Measurements from ENCODE around the gene CXCL3. TPM values are rescaled to one million over a fixed set of nuclear protein-coding genes. Genes with fewer than 3 reads are reported as not detected.

The CXCL3 gene
- total RNA-seq, 1 donor from 2014 or later: 1.8 TPM

DNA sequence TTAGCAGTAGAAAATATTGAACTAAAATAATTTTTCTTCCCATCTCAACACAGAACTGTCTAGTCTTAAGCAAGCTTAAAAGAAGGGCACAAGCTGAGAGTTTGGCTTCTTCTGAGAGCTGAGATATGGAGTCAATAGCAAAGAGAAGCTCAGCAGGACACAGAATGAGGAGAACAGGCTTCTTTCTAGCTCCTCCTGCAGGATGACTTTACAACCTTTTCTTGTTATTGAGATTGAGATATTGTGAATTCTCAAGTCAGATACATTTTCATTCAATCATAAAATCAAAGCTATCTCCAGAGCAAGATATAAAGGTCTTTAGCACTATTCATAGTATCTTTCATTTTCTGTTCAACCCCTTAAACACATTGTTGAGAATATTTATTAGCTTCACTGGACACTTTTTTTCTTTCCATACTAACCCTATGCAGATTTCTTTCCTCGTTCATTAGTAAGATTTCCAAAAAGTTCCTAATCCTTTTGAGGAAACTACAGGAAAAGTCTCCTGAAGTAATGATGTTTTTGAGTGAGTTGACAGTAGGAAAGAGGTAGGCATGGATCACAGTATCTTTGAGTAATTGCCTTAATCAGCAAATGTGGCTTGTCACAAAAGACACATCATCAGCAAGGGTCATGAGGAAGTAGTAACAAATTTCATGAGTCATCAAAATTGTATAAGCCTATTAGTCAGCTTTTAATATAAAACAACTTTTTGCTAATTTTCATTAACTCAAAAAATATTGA, 17.8 kb upstream of the CXCL3 start:
- DNase-seq (ENCODE audit: low read depth): peak; percentile 8

DNA sequence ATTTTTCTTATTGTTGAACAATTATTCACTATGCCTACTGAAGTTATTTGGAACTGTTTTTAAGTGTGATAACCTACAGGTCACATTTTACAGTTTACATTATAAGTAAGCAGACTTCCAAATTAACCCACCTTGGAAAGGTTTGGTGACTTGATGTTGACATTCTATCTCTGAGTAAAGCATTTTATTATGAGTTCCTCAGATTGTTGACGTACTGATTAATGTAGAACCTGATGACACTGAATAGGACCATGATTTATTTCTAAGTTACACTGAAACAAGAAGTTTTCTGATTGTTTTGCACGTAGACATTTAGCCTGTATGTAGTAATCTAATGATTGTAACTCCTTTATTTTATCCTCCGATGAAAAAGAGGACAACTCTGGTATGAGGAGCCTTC, 17.0 kb upstream of the CXCL3 start:
- no peak for DNase-seq (ENCODE audit: low read depth)

DNA sequence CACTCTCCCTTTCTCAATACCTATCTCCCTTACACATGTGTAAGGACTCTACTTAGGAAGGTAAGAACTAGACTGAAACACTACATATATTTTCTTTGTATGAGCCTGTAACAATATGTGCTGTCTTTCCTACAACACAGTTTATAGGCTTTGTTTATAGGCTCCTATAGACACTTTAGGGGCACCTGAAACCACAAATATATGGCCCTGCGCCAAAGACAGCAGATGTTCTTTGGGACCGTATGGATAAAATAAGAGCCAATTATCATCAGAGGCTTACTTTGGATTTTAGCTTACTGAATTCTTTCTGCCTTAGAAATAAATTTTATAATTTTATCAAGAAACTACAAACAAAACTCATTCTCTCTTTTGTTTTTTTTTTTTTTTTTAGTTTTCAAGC, 16.6 kb upstream of the CXCL3 start:
- DNase-seq (ENCODE audit: low read depth): no peak

DNA sequence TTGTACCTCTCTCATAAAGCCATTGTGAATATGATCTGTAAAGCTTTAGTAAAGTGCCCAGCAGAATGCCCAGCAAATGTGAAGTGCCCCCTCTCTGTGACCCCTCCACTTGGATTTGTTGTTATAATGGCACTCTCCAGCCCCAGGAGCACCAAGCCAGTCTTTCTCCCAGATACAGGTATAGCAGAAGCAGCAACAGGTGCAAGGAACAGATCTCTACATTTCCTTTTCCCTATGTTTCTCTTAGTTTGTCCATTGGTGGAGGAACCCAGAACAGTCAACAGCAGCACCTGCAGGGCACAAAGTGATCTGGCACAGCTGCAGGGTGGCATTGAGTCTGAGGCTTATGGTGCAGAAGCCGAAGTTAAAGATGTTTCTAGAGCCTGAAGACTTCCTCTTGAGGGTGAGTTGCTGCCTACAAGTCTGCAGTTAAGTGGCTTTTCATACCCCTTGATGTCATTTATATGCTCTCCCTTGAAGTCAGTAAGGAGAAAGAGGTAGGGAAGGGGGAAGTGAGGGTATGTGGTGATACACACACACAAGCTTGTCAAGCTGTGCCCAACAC, 16.1 kb upstream of the CXCL3 start:
- no peak for DNase-seq (ENCODE audit: low read depth)

DNA sequence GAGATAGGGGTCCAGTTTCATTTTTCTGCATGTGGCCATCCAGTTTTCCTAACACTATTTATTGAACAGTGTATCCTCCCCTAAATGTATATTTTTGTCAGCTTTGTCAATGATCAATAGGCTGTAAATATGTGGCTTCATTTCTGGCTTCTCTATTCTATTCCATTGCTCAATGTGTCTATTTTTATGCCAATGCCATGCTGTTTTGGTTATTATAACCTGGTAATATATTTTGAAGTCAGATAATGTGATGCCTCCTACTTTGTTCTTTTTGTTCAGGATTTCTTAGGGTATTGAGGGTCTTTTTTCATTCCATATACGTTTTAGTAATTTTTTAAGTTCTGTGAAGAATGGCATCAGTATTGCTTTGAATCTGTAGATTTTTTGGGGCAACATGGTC, 8.7 kb upstream of the CXCL3 start:
- DNase-seq (ENCODE audit: low read depth): no peak

DNA sequence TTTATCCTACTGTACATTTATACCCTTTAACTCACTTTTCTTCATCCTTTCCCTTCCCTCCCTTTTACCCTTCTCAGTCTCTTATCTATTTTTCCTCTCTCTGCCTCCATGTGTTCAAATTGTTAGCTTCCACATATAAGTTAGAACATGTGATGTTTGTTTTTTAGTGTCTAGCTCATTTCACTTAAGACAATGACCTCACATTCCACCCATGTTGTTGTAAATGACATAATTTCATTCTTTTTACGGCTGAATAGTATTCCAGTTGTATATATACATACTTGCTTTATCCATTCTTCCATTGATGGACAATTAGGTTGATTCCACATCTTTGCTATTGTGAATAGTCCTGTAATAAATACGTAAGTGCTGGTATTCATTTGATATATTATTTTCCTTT, 7.3 kb upstream of the CXCL3 start:
- no peak for DNase-seq (ENCODE audit: low read depth)

DNA sequence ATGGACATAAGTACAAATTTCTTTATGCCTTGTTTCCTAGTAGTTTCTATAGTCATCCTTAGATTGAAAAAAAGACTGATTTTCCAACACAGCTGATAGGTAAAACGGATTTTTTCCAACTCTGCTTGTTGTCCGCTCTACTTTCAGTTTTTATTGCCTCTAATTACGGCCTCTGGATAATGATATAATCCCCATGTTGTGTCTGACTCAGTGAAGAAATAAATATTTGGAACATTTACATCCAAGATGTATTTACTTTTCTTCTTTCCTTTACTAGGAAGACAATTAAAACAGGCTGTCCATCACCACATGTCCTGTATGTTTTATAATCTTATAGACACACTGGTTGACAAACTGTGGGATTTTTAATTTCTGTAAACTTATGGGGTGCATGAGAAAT, 6.8 kb upstream of the CXCL3 start:
- no peak for DNase-seq (ENCODE audit: low read depth)

DNA sequence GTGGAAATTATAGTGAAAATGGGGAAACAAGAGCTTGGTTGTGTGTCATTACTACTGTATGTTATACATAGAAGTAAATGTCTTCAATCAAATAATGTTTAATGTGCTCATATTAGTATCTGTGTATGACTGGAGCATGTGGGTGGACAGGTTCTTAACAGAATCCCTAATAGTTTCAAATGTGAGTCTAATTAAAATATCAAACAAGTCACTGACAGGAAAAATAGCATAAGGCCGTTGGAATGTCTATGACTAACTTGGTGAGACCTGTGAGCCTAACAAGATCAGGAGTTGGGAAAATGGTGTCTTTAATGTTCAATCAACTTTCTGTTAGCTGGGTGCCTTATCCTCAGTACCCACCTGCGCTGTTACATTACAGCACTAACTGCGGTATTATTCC, 6.2 kb upstream of the CXCL3 start:
- no peak for DNase-seq (ENCODE audit: low read depth)

DNA sequence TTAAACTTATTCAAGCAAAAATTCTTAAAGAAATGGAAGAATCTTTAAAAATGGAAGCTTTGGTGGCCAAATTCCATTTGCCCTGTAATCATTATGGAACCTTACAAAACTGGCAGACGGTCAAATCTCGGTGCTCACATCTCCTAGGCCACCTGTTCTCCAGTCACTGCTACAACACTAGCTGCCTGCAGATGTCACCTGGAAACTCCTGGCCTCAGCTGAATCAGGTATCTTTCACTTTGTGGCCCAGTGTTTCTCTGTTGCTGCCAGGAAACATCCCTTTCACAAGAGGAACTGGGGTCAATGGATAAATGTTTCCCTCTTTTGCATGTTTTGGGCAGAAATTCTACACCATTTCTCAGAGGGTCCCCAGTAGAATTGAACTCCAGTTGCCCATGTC, 4.2 kb upstream of the CXCL3 start:
- DNase-seq (ENCODE audit: low read depth): no peak

DNA sequence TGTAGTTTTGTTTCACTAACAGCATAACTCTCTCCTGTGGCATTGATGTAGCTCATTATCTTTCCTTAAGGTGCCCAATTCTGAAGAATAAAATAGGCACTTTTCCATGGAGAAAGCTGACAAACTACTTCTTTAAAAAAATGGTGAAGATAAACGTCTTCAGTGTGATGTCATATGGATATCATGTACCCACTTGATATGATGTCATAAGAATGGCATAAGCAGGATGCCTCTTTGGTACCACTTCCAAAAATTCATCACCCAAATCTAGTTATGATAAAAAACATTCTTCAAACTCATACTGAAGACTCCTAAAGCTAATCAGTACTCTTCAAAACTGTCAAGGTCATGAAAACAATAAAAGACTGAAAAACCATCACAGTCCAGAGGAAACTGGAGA, 2.9 kb upstream of the CXCL3 start:
- no peak for DNase-seq (ENCODE audit: low read depth)

DNA sequence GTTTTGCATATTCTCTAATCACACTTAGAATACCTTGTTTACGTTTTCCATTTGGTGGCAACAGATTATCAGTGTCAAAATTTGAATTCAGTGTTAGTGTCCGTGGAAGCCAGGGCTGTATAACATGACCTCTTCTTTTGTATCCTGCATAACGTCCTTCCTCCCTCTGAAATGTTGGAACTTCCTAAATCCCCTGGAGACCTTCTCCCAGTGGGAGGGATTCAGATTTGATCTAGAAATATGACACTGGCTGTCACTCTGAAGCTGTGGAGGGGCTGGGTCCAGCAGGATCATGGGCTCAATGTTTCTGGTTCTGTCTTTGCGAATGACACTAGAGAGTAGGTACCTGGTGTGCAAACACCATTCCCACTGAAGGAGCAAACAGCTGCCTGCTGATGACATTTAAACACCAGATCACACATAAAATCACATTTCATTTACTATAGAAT, 850 bp upstream of the CXCL3 start:
- DNase-seq (ENCODE audit: low read depth): no peak

DNA sequence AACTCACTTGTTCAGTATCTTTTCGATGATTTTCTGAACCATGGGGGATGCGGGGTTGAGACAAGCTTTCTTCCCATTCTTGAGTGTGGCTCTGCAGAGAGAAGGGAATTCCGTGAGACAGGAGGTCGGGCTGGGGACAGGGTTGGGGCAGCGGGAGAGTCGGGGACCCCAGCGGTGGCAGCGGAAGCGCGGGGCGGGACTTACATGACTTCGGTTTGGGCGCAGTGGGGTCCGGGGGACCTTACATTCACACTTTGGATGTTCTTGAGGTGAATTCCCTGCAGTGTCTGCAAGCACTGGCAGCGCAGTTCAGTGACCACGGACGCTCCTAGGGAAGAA, 434 bp downstream of the CXCL3 start:
- DNase-seq (ENCODE audit: low read depth): no peak

DNA sequence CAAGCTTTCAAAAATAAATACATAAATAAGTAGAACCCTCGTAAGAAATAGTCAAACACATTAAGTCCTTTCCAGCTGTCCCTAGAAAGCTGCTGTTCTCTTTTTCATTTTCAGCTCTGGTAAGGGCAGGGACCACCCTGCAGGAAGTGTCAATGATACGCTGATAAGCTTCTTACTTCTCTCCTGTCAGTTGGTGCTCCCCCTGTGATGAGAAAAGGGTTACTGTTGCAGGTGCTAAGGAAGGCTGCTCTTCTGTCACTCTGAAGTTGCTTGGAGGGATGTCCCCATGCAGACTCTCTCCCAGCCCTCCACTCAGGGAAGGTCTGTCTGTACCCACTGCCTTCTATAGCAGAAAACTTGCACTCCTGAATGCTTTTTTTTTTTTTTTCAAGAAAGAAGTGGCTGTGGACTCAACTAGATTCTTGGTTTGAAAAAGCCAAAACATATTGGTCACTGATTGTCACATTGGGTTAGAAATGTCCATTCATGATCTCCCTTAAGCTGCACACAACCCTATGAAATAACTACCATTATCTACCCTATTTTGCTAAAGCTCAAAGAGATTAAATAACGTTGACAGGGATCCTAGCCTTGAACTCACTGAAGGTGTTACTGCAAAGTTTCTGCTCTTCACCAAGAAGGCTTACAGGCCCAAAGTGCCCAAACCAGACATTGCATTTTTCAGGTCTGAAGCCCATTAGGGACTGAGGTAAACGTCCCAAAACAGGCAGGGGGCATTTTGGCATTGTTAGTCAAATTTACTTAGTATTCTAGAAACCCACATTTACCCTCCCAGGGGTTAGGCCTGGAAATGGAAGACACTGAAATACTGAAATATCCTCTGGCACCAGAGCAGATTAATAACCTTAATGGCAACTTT, 1.2 kb downstream of the CXCL3 start:
- DNase-seq (ENCODE audit: low read depth): no peak

DNA sequence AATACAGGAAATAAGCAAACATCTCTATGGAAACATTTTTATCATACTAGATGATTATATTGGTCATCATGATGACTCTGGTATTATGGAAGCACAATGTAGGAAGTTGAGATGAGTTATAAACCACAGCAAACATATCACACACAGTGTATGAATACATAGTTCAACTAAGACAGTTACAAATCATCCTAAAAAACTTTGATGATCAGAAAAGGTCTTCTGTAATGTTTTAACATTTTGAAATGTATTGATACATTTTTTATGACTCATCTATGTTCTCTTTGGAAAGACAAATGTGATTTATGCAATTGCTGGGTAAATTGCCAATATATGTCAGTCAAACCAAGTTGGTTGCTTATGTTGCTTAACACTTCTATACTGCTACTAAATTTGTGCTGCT, 4.8 kb downstream of the CXCL3 start:
- DNase-seq (ENCODE audit: low read depth): no peak

DNA sequence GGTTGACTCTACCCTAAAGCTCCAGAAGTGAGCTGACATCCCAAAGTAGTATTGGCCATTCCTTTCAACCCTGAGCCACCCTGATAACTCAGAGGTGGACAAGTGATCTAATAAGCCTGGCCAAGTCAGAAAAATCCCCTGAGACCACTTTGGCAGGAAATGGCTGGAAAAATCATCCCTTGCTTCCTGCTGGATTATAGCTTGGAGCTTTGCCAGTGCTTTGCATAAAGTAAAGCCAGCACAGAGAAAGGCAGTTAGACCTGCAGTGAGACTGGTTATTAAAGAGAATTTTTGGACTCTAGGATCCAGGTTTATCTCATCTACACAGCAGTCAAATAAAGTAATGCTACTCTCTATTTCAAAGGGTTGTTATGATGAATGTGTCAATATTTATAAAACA, 6.4 kb downstream of the CXCL3 start:
- peak; percentile 26 for DNase-seq (ENCODE audit: low read depth)

DNA sequence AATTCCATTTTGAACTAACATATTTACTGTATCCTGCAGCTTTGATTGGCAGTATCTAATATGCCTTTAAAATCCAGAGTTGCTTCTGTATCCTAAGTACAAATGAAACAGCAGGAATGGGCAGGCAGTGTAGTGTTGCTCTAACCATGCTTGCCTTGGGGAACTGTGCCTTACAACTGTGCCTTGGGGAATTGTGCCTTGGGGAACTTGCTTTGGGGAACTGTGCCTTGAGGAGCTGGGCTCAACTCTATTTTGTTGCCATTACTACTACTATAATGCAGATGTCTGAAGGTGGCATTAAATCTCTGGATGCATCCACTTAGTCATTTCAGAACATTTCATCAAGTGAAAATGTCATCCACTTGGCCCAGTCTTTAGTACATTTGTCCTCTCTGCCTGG, 6.9 kb downstream of the CXCL3 start:
- DNase-seq (ENCODE audit: low read depth): no peak

DNA sequence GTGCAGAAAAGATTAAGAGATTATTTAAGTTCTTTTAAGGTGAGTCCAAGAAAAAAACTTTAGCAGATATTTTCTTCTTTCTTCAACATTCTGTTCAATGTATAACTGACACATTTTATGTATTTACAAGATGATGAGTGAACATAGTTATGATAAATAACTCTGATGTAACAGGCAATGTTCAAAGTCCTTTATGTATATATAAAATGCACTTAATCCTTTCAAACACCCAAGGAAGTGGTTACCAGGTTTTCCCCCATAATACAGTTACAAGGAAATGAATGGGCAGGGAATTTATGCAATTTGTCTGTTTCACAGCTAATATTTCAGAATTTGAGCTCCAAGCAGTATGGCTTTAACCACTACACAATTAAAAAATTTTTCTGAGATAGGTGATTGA, 8.2 kb downstream of the CXCL3 start:
- no peak for DNase-seq (ENCODE audit: low read depth)

DNA sequence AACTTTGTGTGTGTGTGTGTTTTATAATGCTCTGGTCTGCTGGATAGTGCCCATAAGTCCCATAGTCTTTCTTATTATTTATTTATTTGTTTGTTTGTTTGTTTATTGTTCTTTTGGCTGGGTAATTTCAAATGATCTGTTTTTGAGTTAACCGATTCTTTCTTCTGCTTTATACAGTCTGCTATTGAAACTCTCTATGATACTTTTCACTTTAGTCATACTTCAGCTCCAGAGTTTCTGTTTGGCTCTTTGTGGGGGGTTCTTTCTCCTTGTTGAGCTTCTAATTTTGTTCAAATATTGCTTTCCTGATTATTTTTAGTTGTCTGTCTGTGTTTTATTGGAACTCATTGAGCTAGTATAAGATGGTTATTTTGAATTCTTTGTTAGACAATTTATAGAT, 10.0 kb downstream of the CXCL3 start:
- no peak for DNase-seq (ENCODE audit: low read depth)

DNA sequence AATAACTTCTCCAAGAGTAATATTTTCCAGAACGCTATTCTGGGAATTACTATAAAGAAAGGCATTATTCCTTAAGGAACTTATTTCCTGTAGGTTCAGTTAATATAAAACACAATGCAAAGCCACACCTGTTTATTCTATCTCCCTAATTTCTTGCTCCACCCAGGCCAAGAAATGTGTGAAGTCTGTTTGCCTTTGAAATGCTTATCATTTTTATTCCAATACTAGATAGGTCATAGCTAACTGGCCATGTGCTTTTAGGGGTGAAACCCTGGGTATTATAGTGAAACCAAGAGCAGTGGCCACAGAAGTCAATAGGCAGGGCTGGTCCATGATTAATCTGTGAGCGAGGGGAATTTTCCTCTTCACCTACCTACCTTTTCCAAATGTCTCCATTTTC, 14.8 kb downstream of the CXCL3 start:
- DNase-seq (ENCODE audit: low read depth): no peak

DNA sequence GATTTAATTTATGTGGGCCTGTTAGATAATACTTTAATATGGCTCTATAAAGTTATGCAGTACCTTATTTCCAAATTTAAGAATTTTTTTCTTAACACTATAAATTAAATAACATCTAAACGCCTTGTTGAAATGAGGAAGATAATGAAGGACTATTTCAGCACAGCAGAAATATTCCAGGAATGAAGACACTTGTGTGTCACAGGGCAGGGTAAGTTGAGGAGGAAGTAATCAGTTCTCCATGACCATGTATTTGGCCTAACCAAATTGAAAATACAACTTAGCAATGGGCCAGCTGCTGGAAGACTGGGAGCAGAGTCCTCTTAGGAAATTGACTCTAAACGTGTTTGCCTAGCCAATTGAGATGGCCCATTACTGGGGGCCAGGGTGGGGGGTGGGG, 16.9 kb downstream of the CXCL3 start:
- DNase-seq (ENCODE audit: low read depth): no peak

DNA sequence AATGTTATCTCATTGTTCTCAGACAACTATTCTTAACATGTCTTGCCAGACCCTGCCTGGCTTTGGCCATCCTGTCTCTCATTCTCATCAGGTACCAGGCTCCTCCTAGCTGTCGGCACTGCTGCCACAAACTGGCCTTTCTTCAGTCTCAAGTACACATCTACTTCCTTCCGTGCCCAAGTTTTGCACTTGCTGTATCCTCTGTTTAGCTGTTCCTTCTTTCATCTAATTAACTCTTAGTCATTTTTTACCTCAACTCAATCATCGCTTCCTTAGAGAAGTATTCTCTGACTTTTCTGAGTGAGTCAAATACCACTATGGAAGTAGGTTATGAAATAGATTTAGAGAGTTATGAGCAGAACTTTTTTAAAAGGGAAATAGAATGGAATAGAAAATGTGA, 19.7 kb downstream of the CXCL3 start:
- no peak for DNase-seq (ENCODE audit: low read depth)

DNA sequence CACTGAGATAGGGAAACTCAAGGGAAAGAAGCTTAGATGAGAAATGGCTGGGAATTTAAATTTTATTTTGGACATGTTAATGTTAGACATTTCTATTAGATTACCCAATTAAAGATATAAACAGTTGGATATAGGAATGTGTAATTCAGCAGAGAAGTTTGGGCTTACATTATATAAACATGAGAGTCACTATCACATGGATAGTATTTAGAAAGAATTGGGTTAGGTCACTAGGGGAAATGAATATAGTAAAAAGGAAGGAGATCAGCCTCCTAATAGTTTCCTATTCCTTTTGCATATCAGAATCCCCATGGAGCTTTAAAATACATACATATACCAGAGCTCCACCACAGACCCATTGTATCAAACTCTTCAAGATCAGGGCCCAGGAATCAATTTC, 20.4 kb downstream of the CXCL3 start:
- DNase-seq (ENCODE audit: low read depth): no peak

DNA sequence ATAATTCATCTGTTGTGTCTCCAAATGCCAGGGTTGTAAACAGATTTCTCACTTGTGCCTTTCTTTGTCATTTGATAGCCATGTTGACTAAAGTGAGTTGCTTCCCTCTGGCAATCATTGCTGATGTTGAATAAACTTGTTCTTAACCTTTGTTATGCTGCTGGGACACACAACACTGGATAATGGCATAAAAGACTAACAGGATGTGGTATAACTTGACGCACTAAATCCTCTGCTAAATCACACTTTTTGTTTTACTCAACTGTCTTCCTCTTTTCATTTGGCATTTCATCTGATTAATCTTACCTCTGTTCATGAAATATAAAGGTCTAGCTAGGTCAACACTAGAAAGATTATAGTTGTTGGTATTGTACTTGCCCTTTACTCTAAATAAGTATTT, 22.4 kb downstream of the CXCL3 start:
- peak; percentile 25 for DNase-seq (ENCODE audit: low read depth)
